NCI-H226 (cell line): ENCODE measurements around the gene VIPR2.

ENCODE experiments used
- DNase-seq: peaks from one replicate; pipeline ENCODE4 v3.0.0-alpha.2; 2015

VIPR2 gene

GRCh38 chr7:159022238-159022993 is 122.3 kb downstream of the VIPR2 start:
- DNase-seq: no peak

- no peak for DNase-seq
These were observed 123.7 kb downstream of the VIPR2 start for GRCh38 chr7:159020987-159021386.

- DNase-seq: no peak
These were observed 125.6 kb downstream of the VIPR2 start for GRCh38 chr7:159019111-159019510.

- DNase-seq: no peak
These were observed 126.9 kb downstream of the VIPR2 start for GRCh38 chr7:159017741-159018140.

- no peak for DNase-seq
These were observed 127.5 kb downstream of the VIPR2 start for GRCh38 chr7:159017210-159017609.

GRCh38 chr7:159016591-159016990 is 128.1 kb downstream of the VIPR2 start:
- DNase-seq: no peak

- DNase-seq: peak; percentile 41
These were observed 128.9 kb downstream of the VIPR2 start for GRCh38 chr7:159015454-159016410.

- DNase-seq: no peak
These were observed 129.6 kb downstream of the VIPR2 start for GRCh38 chr7:159015081-159015453.

GRCh38 chr7:159014297-159015062 is 130.2 kb downstream of the VIPR2 start:
- no peak for DNase-seq

GRCh38 chr7:159013825-159014289 is 130.8 kb downstream of the VIPR2 start:
- DNase-seq: no peak

- no peak for DNase-seq
These were observed 131.4 kb downstream of the VIPR2 start for GRCh38 chr7:159013181-159013690.

GRCh38 chr7:159012353-159013069 is 132.2 kb downstream of the VIPR2 start:
- DNase-seq: no peak

GRCh38 chr7:159011722-159012022 is 133.0 kb downstream of the VIPR2 start:
- no peak for DNase-seq

- DNase-seq: no peak
These were observed 133.5 kb downstream of the VIPR2 start for GRCh38 chr7:159010937-159011721.

- DNase-seq: no peak
These were observed 134.3 kb downstream of the VIPR2 start for GRCh38 chr7:159010411-159010810.

- no peak for DNase-seq
These were observed 134.7 kb downstream of the VIPR2 start for GRCh38 chr7:159009951-159010350.

GRCh38 chr7:159008417-159008816 is 136.2 kb downstream of the VIPR2 start:
- DNase-seq: no peak

GRCh38 chr7:159007996-159008389 is 136.7 kb downstream of the VIPR2 start:
- DNase-seq: no peak

- DNase-seq: no peak
These were observed 137.2 kb downstream of the VIPR2 start for GRCh38 chr7:159007364-159007995.

GRCh38 chr7:159006610-159007130 is 138.0 kb downstream of the VIPR2 start:
- no peak for DNase-seq
